Measurements from ENCODE around the gene GDI2.

The GDI2 gene

DNA sequence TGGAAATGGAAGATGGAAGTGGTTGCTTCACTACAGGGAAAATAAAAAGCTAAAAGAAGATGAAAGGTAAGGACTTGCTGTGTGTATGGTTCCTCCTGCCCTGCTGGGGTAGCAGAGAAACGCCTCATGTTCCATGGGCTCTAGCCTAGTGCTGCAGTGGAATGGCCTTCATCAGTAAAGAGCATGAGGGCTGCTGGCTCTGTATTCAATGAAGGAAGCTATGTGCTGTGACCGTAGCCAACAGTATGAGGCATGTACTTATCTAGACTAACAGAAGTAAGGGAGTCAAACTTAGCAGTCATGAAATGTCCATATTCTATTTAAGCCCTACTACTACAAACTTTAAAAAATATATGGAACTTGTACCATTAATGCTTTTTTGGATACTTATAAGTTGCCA, 54.3 kb downstream of the GDI2 start:
- TF ChIP-seq POLR2AphosphoS5 (IDR thresholded peaks at IDR 0.05; ENCODE audit: low read depth, low read length) = no peak
- no peak for TF ChIP-seq POU2F2 (IDR thresholded peaks at IDR 0.05; ENCODE audit: low read depth, low read length)
- TF ChIP-seq SPI1 (IDR thresholded peaks at IDR 0.05; ENCODE audit: low read depth, low read length) = no peak
- no peak for TF ChIP-seq POLR2A (IDR thresholded peaks at IDR 0.05; ENCODE audit: low read depth, low read length)
- FAIRE-seq (no peak), DNase-seq (ENCODE audit: insufficient read length, low spot score) (no peak)

DNA sequence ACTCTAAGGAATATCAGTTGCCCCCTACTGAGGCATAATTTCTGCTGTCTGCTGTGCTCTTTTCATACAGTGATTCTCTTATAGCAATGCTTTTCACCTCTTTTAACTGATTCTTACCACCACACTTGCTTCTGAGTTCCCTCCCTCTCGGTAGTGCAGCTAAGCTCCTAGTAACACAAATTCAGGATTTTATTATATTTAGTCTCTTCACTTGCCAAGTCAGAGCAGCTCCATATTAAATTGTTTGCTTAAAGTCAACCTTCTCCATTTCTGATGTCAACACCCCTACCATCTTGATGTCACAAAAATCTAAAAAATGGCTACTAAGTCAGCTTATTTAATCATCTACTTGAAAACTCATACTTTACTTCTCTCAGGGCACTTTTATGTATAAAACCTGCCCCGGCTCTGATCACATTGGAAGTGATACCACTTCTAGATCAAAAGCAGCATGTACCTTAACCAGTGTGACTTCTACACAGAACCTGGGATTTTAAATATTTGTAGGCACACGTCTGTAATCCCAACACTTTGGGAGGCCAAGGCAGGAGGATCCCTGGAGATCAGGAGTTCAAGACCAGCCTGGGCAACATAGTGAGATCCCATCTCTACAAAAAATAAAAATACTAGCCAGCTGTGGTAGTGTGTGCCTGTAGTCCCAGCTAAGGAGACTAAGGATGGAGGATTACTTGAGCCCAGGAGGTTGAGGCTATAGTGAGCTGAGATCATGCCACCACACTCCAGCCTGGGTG, 55.3 kb downstream of the GDI2 start:
- TF ChIP-seq SPI1 (IDR thresholded peaks at IDR 0.05; ENCODE audit: low read depth, low read length) = no peak
- no peak for TF ChIP-seq TAF1 (IDR thresholded peaks at IDR 0.05; ENCODE audit: low read depth, low read length)
- TF ChIP-seq POU2F2 (IDR thresholded peaks at IDR 0.05; ENCODE audit: low read depth, low read length) = no peak
- TF ChIP-seq POLR2A (IDR thresholded peaks at IDR 0.05; ENCODE audit: low read depth, low read length) = no peak
- TF ChIP-seq POLR2AphosphoS5 (IDR thresholded peaks at IDR 0.05; ENCODE audit: low read depth, low read length) = no peak
- no peak for TF ChIP-seq PAX5 (IDR thresholded peaks at IDR 0.05; ENCODE audit: insufficient read depth, low read length, severe bottlenecking)
- no peak for FAIRE-seq
- DNase-seq (ENCODE audit: insufficient read length, low spot score) = no peak

DNA sequence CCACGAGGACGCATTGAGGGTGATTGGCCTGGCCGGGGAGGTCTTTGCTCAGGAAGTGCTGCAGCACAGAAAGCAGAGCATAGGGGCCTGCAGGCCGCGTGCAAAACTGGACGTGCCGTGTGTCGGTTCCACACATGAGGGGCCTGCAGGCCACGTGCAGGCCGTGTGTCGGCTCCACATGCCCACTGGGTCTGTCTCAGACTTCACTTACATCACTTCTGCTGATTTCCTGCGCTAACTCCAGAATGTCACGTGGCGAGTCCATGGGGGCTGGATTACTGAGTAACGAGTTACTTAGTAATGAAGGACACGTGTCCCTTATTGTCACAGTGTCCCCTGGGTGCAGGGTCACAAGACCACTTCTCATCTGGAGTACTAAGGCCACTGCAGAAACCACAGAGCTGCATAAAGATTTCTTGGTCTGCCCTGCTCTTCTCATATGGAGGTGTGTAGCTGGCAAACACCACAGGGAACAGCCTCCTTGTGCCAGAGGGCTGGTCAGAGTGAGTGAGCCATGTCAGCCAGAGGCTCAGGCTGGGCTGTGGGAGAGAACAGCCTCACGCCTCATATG, 60.8 kb downstream of the GDI2 start:
- no peak for FAIRE-seq
- no peak for DNase-seq (ENCODE audit: insufficient read length, low spot score)
- no peak for TF ChIP-seq SPI1 (IDR thresholded peaks at IDR 0.05; ENCODE audit: low read depth, low read length)
- no peak for TF ChIP-seq POU2F2 (IDR thresholded peaks at IDR 0.05; ENCODE audit: low read depth, low read length)
- TF ChIP-seq TAF1 (IDR thresholded peaks at IDR 0.05; ENCODE audit: low read depth, low read length) = no peak
- no peak for TF ChIP-seq PAX5 (IDR thresholded peaks at IDR 0.05; ENCODE audit: insufficient read depth, low read length, severe bottlenecking)
- no peak for TF ChIP-seq POLR2A (IDR thresholded peaks at IDR 0.05; ENCODE audit: low read depth, low read length)
- TF ChIP-seq POLR2AphosphoS5 (IDR thresholded peaks at IDR 0.05; ENCODE audit: low read depth, low read length) = no peak

DNA sequence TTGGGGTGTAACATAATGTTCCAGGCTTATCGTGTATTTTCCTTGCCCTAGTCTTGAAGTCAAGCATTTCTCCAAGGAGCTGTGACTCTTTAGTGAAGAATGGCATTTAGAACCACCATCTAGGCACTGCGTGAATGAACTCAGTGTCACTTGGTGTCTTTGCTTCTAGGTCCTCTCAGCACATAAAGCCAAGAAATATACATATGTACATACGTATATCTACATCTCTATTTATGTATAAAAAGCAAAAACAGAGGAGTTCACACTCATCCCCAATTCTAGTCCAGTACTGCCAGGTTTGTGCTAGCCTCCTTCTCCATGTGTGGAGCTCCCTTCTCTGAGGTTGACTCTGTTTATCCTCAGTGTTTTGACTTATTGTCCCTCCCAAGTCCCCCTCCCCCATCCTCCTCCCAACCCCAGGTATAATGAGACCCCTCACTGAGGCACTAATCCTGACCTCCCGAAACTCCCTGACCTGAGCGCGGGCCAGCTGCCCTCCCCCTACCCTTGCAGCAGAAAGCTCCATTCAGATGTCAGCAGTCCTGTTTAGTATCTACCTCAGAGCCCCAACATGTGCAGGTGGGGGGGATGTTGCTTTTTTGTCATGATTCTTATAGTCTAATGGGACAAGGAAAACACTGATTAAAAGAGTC, 61.5 kb downstream of the GDI2 start:
- DNase-seq (ENCODE audit: insufficient read length, low spot score) = no peak
- no peak for TF ChIP-seq TAF1 (IDR thresholded peaks at IDR 0.05; ENCODE audit: low read depth, low read length)
- TF ChIP-seq POLR2AphosphoS5 (IDR thresholded peaks at IDR 0.05; ENCODE audit: low read depth, low read length) = no peak
- TF ChIP-seq PAX5 (IDR thresholded peaks at IDR 0.05; ENCODE audit: insufficient read depth, low read length, severe bottlenecking) = no peak
- no peak for TF ChIP-seq SPI1 (IDR thresholded peaks at IDR 0.05; ENCODE audit: low read depth, low read length)
- TF ChIP-seq POLR2A (IDR thresholded peaks at IDR 0.05; ENCODE audit: low read depth, low read length) = no peak
- no peak for TF ChIP-seq POU2F2 (IDR thresholded peaks at IDR 0.05; ENCODE audit: low read depth, low read length)
- no peak for FAIRE-seq

DNA sequence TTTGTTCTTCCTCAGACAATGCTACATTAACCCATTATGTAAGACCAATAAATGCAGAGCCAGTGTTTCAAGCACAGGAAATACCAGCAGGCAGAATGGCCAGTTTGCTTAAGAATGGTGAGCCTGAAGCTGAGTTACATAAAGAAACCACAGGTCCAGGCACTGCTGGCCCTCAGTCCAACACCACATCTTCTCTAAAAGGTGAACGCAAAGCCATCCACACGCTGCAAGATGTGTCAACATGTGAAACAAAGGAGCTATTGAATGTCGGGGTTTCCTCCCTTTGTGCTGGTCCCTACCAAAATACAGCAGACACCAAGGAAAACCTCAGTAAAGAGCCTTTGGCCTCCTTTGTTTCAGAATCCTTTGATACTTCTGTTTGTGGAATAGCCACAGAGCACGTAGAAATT, 64.8 kb downstream of the GDI2 start:
- TF ChIP-seq SPI1 (IDR thresholded peaks at IDR 0.05; ENCODE audit: low read depth, low read length) (no peak), POU2F2 (IDR thresholded peaks at IDR 0.05; ENCODE audit: low read depth, low read length) (no peak), POLR2AphosphoS5 (IDR thresholded peaks at IDR 0.05; ENCODE audit: low read depth, low read length) (no peak), POLR2A (IDR thresholded peaks at IDR 0.05; ENCODE audit: low read depth, low read length) (no peak), TAF1 (IDR thresholded peaks at IDR 0.05; ENCODE audit: low read depth, low read length) (no peak), PAX5 (IDR thresholded peaks at IDR 0.05; ENCODE audit: insufficient read depth, low read length, severe bottlenecking) (no peak)
- DNase-seq (ENCODE audit: insufficient read length, low spot score) (no peak), FAIRE-seq (no peak)

DNA sequence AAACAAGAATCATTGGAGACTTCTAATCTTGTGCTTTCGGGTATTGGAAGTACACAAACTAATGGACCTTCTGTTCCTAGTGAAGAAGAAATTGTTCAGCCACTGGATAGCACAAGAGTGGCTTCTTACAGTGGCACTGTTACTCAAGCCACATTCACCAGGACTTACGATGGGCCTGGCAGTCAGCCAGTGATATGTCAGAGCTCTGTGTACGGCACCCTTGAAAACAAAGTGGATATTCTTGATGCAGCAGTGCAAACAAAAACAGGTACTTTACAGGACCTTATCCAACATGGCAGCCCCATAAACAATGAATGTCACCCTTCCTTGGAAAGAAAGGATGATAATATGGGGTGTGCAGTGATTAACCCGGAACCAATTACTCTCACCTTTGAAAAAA, 67.0 kb downstream of the GDI2 start:
- FAIRE-seq (no peak), DNase-seq (ENCODE audit: insufficient read length, low spot score) (no peak)
- TF ChIP-seq PAX5 (IDR thresholded peaks at IDR 0.05; ENCODE audit: insufficient read depth, low read length, severe bottlenecking) = no peak
- TF ChIP-seq POU2F2 (IDR thresholded peaks at IDR 0.05; ENCODE audit: low read depth, low read length) = no peak
- no peak for TF ChIP-seq POLR2AphosphoS5 (IDR thresholded peaks at IDR 0.05; ENCODE audit: low read depth, low read length)
- no peak for TF ChIP-seq TAF1 (IDR thresholded peaks at IDR 0.05; ENCODE audit: low read depth, low read length)
- TF ChIP-seq POLR2A (IDR thresholded peaks at IDR 0.05; ENCODE audit: low read depth, low read length) = no peak
- TF ChIP-seq SPI1 (IDR thresholded peaks at IDR 0.05; ENCODE audit: low read depth, low read length) = no peak

DNA sequence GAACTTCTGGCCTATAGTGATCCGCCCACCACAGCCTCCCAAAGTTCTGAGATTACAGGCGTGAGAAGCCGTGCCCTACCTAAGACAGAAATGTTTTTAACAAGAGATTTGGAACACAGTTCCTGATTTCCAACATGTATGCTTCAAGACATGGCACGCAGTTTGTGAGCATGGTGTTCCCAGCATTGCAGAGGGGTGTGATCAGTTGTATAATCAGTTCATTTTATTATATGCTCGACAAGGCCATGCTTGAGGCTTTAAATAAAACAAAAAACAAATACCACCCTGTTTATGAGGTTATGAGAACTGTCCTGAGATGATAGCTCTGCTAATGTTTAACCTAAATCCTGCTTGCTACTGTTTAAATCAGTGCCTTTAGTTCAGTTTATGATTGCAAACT, 68.4 kb downstream of the GDI2 start:
- DNase-seq (ENCODE audit: insufficient read length, low spot score) (no peak), FAIRE-seq (no peak)
- TF ChIP-seq SPI1 (IDR thresholded peaks at IDR 0.05; ENCODE audit: low read depth, low read length) (no peak), PAX5 (IDR thresholded peaks at IDR 0.05; ENCODE audit: insufficient read depth, low read length, severe bottlenecking) (no peak), POLR2AphosphoS5 (IDR thresholded peaks at IDR 0.05; ENCODE audit: low read depth, low read length) (no peak), POLR2A (IDR thresholded peaks at IDR 0.05; ENCODE audit: low read depth, low read length) (no peak), TAF1 (IDR thresholded peaks at IDR 0.05; ENCODE audit: low read depth, low read length) (no peak), POU2F2 (IDR thresholded peaks at IDR 0.05; ENCODE audit: low read depth, low read length) (no peak)

DNA sequence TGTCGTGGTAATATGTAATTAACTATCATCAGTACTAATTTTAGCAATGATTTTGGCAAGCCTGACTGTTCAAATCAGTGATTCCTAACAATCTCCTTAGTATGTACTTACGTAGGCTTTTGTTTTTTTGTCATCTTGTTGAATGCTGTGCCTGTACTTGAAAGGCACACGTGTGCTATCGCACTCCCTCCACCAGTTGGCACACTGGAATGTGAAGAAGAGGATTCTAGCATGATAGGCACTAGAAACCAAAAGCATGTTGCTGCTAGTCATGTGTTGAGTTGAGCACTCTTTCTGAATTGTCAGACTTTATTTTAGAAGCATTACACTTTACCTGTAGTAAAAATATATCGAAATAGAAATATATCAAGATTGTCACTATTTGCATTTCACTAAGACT, 69.5 kb downstream of the GDI2 start:
- TF ChIP-seq POLR2A (IDR thresholded peaks at IDR 0.05; ENCODE audit: low read depth, low read length) (no peak), POU2F2 (IDR thresholded peaks at IDR 0.05; ENCODE audit: low read depth, low read length) (no peak), TAF1 (IDR thresholded peaks at IDR 0.05; ENCODE audit: low read depth, low read length) (no peak), POLR2AphosphoS5 (IDR thresholded peaks at IDR 0.05; ENCODE audit: low read depth, low read length) (no peak)
- DNase-seq (ENCODE audit: insufficient read length, low spot score) (no peak), FAIRE-seq (no peak)

DNA sequence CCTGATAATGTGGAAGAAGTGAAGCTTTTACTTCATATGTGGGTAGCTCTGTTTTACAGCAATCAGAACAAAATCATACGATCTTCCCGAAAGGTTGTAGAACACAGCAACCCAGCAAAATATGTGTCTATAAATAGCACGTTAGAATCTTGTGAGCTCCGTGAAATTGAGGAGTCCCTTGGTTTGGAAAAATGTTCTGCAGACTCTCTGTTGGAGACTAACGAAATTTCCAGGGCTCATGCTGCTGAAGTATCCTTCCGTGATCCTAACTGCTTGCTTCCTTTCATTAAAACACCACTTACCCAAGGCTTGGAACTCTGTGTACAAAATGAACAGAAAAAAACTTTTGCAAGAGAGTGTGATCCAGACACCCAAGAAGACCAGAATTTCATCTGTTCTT, 71.1 kb downstream of the GDI2 start:
- no peak for FAIRE-seq

More for the DNA sequence above, 71.1 kb downstream of the GDI2 start:
- TF ChIP-seq POLR2A (IDR thresholded peaks at IDR 0.05; ENCODE audit: low read depth, low read length) = no peak
- no peak for TF ChIP-seq TAF1 (IDR thresholded peaks at IDR 0.05; ENCODE audit: low read depth, low read length)
- no peak for TF ChIP-seq POU2F2 (IDR thresholded peaks at IDR 0.05; ENCODE audit: low read depth, low read length)
- TF ChIP-seq POLR2AphosphoS5 (IDR thresholded peaks at IDR 0.05; ENCODE audit: low read depth, low read length) = no peak
- no peak for TF ChIP-seq PAX5 (IDR thresholded peaks at IDR 0.05; ENCODE audit: insufficient read depth, low read length, severe bottlenecking)
- no peak for TF ChIP-seq SPI1 (IDR thresholded peaks at IDR 0.05; ENCODE audit: low read depth, low read length)
- DNase-seq (ENCODE audit: insufficient read length, low spot score) = no peak
